DOHH2 (cell line): ENCODE data around the gene AKAP10.

ENCODE experiments used
- H3F3A ChIP-seq: fragments of 200-600 bp; sonication (generic), shearing (Covaris generic); 2 replicates; pipeline ENCODE4 v1.6.0; 2016; ENCODE audit warnings: antibody characterized with exemption, mild to moderate bottlenecking; ENCODE audit not compliant: control insufficient read depth, insufficient read depth
- H3K27ac ChIP-seq: fragments of 200-600 bp; sonication (generic); 2 replicates; pipeline ENCODE4 v1.5.1; 2014; ENCODE audit warnings: low read depth, mild to moderate bottlenecking, low read length, moderate library complexity
- H3K27me3 ChIP-seq: fragments of 200-600 bp; sonication (generic); 2 replicates; pipeline ENCODE4 v1.6.1; 2014; ENCODE audit warnings: mild to moderate bottlenecking, low read length, mixed read lengths; ENCODE audit not compliant: control insufficient read depth
- H3K36me3 ChIP-seq: fragments of 200-600 bp; sonication (generic); 2 replicates; pipeline ENCODE4 v1.6.1; 2014; ENCODE audit warnings: mild to moderate bottlenecking, low read length, moderate library complexity, mixed read lengths; ENCODE audit not compliant: control insufficient read depth
- H3K4me1 ChIP-seq: fragments of 200-600 bp; sonication (generic); 2 replicates; pipeline ENCODE4 v1.6.1; 2014; ENCODE audit warnings: mild to moderate bottlenecking, low read length, mixed read lengths; ENCODE audit not compliant: control insufficient read depth
- H3K4me2 ChIP-seq: fragments of 200-600 bp; sonication (generic); 2 replicates; pipeline ENCODE4 v1.6.0; 2014; ENCODE audit warnings: mild to moderate bottlenecking, low read length, moderate library complexity
- H3K4me3 ChIP-seq: fragments of 200-600 bp; sonication (generic); 2 replicates; pipeline ENCODE4 v1.5.1; 2014; ENCODE audit warnings: mild to moderate bottlenecking, low read length, mixed read lengths
- H3K79me2 ChIP-seq: fragments of 200-600 bp; sonication (generic); 2 replicates; pipeline ENCODE4 v1.6.1; 2014; ENCODE audit warnings: mild to moderate bottlenecking, low read length, mixed read lengths; ENCODE audit not compliant: control insufficient read depth
- H3K9me2 ChIP-seq: fragments of 200-600 bp; sonication (generic); replicated peaks from 2 replicates; pipeline ENCODE4 v1.6.1; 2014; ENCODE audit warnings: mild to moderate bottlenecking, low read length, mixed read lengths; ENCODE audit not compliant: control insufficient read depth
- H3K9me3 ChIP-seq: fragments of 200-600 bp; sonication (generic); 2 replicates; pipeline ENCODE4 v1.6.1; 2014; ENCODE audit warnings: antibody characterized with exemption, low read length, mixed read lengths; ENCODE audit not compliant: control insufficient read depth, insufficient read depth
- H4K20me1 ChIP-seq: fragments of 200-600 bp; sonication (generic); 2 replicates; pipeline ENCODE4 v1.6.0; 2014; ENCODE audit warnings: low read depth, mild to moderate bottlenecking, antibody characterized with exemption, low read length, moderate library complexity; ENCODE audit not compliant: control insufficient read depth, insufficient read depth
- CTCF ChIP-seq: fragments of 200-600 bp; sonication (generic); IDR thresholded peaks from one replicate; pipeline ENCODE4 v1.5.1; 2014; ENCODE audit warnings: antibody characterized with exemption, mild to moderate bottlenecking, low read depth, low read length; ENCODE audit not compliant: poor library complexity, severe bottlenecking
- EZH2phosphoT487 ChIP-seq: fragments of 200-600 bp; sonication (generic); IDR thresholded peaks from 2 replicates; pipeline ENCODE4 v1.6.1; 2017; ENCODE audit warnings: borderline replicate concordance, mild to moderate bottlenecking, antibody characterized with exemption, low read length, moderate library complexity, mixed read lengths

Gene AKAP10

GRCh38 chr17:20009302-20010098, 31.9 kb upstream of the AKAP10 start, which contains the start of gene SPECC1:
Gene SPECC1, plus strand, starts transcription at chr17:20009359. Its CDS starts 87,293 bp downstream, at chr17:20096652.
- Histone ChIP-seq H3K9me3 (no peaks in the 10 kb centered on the region), H3K79me2 (no peaks in the 10 kb centered on the region), H3K27me3 (peaks cover 37% of the 10 kb centered on the region), H4K20me1 (no peaks in the 10 kb centered on the region), H3K36me3 (no peaks in the 10 kb centered on the region), H3F3A (peaks cover 5% of the 10 kb centered on the region; the same call in 1 of the 2 replicates), H3K4me1 (peaks cover 17% of the 10 kb centered on the region), H3K4me3 (peak within 1 kb of the TSS; percentile 70), H3K9me2 (no peaks in the 10 kb centered on the region), H3K27ac (no peak within 1 kb of the TSS), H3K4me2 (peak within 1 kb of the TSS; percentile 78)
- peak; percentile 72 for TF ChIP-seq CTCF
- TF ChIP-seq EZH2phosphoT487: no peak

GRCh38 chr17:20009052-20009301, 31.3 kb upstream of the AKAP10 start:
- TF ChIP-seq EZH2phosphoT487 (no peak), CTCF (no peak)
- H3K4me3 ChIP-seq: peak overlapping the region; percentile 70
- H3K27me3 ChIP-seq: peaks cover 37% of the 10 kb centered on the region
- H3K9me3 ChIP-seq: no peaks in the 10 kb centered on the region
- H3K79me2 ChIP-seq: no peaks in the 10 kb centered on the region
- H3K27ac ChIP-seq: no peak overlapping the region
- H4K20me1 ChIP-seq: no peaks in the 10 kb centered on the region
- H3K4me1 ChIP-seq: peaks cover 17% of the 10 kb centered on the region
- H3K4me2 ChIP-seq: peak overlapping the region; percentile 78
- H3F3A ChIP-seq: peaks cover 5% of the 10 kb centered on the region; the same call in 1 of the 2 replicates
- no peaks in the 10 kb centered on the region for H3K9me2 ChIP-seq
- H3K36me3 ChIP-seq: no peaks in the 10 kb centered on the region

- peaks cover 37% of the 10 kb centered on the region for H3K27me3 ChIP-seq
- peaks cover 5% of the 10 kb centered on the region; the same call in 1 of the 2 replicates for H3F3A ChIP-seq
- H3K9me2 ChIP-seq: no peaks in the 10 kb centered on the region
- peak overlapping the region; percentile 78 for H3K4me2 ChIP-seq
- H3K9me3 ChIP-seq: no peaks in the 10 kb centered on the region
- H4K20me1 ChIP-seq: no peaks in the 10 kb centered on the region
- H3K4me1 ChIP-seq: peaks cover 17% of the 10 kb centered on the region
- H3K4me3 ChIP-seq: peak overlapping the region; percentile 70
- no peak for TF ChIP-seq CTCF
- TF ChIP-seq EZH2phosphoT487: no peak
- H3K36me3 ChIP-seq: no peaks in the 10 kb centered on the region
- H3K79me2 ChIP-seq: no peaks in the 10 kb centered on the region
- H3K27ac ChIP-seq: no peak overlapping the region
Observed at GRCh38 chr17:20008242-20009051, 30.8 kb upstream of the AKAP10 start.
